T-helper 1 cell treated with Interleukin-12 subunit alpha and Interleukin-12 subunit beta and Interleukin-4 antibody, amounts not matched to agents 30 ng/mL and 1 ng/mL, for 36 hours (primary cell): ENCODE data around the gene NTS. TPM values are rescaled to one million over a fixed set of nuclear protein-coding genes. Genes with fewer than 3 reads are reported as not detected.

ENCODE experiments used
- intact Hi-C: fragments of 100-400 bp; cut with micrococcal nuclease; formaldehyde crosslinking; loops from one replicate; pipeline ENCODE4 v1.15.1; 2024
- total RNA-seq: library from RNA; stranded (reverse); gene quantifications from 2 replicates; pipeline ENCODE4 v1.2.3, GENCODE V29; 2022

Gene NTS, protein sequence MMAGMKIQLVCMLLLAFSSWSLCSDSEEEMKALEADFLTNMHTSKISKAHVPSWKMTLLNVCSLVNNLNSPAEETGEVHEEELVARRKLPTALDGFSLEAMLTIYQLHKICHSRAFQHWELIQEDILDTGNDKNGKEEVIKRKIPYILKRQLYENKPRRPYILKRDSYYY
- not detected in 2 replicates for total RNA-seq

DNA sequence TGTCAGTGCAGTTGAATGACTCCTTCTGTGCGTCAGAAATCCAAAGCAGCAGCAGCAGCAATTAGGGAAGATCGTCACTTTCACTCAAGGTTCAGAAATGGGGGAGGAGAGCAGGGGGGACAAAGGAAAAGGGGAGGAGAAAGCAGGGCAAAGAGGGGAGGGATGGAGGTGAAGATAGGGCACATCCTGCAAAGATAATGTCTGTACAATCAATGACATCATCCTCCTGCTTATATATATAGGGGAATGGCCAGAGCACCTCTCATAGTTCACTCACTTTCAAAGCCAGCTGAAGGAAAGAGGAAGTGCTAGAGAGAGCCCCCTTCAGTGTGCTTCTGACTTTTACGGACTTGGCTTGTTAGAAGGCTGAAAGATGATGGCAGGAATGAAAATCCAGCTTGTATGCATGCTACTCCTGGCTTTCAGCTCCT is at the start of gene NTS:
Gene NTS (plus strand): TSS at position 265 of the 431 bp plus-strand sequence. CDS start 109 bp downstream, at position 374.
- intact Hi-C loops = no loop called here

GRCh38 chr12:85825746-85826145 is 48.3 kb upstream of the NTS start:
- intact Hi-C loops = no loop called here

- intact Hi-C loops = no loop called here
Observed at GRCh38 chr12:85828576-85828975, 45.5 kb upstream of the NTS start.

GRCh38 chr12:85829391-85829790 is 44.7 kb upstream of the NTS start:
- intact Hi-C loops = no loop called here

GRCh38 chr12:85831327-85831990 is 42.6 kb upstream of the NTS start:
- intact Hi-C loops = no loop called here

DNA sequence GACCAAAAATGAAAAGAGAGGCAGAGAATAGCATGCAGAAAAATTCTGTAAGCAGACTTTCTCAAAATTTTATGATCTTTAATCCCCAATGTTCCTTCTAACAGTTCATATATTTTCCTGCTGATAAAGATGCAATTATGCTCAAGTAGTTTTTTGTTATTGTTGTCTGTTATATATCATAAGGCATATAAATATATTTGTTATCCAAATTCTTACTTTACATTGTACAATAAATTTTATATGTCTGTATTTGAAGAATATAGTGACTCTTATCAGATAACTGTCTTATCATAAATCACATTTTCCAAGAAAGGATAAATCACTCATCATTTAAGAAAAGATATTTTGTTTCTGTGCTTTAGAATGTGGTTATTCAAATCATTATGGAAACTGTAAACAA is 40.5 kb upstream of the NTS start:
- intact Hi-C loops = no loop called here

- intact Hi-C loops = no loop called here
Observed at GRCh38 chr12:85834378-85834777, 39.7 kb upstream of the NTS start.

GRCh38 chr12:85835426-85836196 is 38.5 kb upstream of the NTS start:
- intact Hi-C loops = no loop called here

GRCh38 chr12:85836197-85837090 is 37.7 kb upstream of the NTS start, which contains the start of gene RASSF9:
TSS of gene RASSF9 (minus strand) at chr12:85836409. CDS start at chr12:85836201, 208 bp downstream.
- intact Hi-C loops = no loop called here

- intact Hi-C loops = no loop called here
Observed at GRCh38 chr12:85843606-85844310, 30.3 kb upstream of the NTS start.

DNA sequence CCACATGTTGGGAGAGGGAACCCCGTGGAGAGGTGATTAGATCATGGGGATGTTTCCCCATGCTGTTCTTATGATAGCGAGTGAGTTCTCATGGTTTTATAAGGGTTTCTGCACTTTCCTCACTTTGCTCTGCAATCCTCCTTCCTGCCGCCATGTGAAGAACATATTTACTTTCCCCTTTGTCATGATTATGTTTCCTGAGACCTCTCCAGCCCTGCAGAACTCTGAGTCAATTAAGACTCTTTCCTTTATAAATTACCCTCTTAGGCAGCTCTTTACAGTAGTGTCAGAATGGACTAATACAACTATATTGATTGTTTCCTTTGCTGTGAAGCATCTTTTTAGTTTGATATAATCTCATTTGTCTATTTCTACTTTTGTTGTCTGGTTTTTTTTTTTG is 24.8 kb upstream of the NTS start:
- intact Hi-C loops = no loop called here

DNA sequence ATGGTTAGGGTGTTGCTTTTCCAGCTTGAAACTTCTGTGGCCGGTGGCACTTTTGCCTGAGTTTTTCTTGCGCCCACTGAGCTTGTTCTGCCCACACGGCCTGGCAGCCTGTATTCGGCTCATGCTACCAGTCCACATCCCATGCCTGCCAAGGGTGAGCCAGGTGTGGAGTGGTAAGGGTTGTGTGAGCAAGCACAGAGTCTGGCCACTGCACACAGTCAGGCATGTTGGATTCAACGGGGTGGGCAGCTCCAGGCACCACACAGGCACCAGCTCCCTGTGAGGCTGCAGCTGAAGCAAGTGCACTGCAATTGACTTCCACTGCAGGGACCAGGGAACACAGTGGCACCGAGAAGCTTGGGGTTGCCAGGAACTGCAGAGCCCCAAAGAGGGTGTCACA is 18.8 kb upstream of the NTS start:
- intact Hi-C loops = no loop called here

- intact Hi-C loops = no loop called here
Observed at GRCh38 chr12:85856966-85857365, 17.1 kb upstream of the NTS start.

- intact Hi-C loops = no loop called here
Observed at GRCh38 chr12:85865890-85866289, 8.2 kb upstream of the NTS start.

DNA sequence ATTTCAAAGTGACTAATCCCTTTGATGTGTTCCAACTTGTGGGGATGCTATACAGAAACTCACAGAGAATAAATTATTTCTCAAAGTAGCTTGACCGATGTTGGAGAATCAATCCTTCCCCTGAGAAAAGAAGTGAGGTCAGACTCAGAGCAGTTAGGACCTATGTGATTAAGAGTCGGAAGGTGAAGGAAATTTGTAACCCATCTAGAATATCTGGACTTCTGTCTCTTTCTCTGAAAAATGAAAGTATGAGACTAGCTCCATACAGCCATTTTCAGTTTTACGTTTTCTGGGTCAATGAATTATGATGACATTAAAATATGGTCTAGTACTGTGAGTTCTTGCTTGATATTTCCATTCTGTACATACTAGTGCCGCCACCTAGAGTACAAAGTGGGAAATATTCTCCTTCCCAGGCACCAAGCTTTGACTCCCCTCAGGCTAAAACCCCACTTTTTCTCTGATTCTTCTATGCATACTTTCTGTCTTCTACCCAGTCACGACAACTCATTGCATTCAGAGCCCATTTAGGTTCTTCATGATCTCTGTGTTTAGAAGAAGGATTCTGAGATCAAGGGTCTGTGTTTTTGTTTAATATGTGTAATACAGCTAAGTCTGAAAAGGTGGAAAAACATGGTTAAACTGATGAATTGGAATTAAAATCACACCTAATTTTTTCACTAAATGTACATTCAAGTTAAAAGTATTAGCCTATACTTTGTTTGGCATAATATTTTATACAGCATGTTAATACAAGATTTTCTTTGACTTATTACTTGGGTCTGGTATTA is 6.9 kb upstream of the NTS start:
- intact Hi-C loops = loop anchor here (1.0 kb wide), 2 partner anchors 292 to 399 kb away; no protein-coding TSS in a partner anchor

GRCh38 chr12:85872497-85873091 is 1.5 kb upstream of the NTS start:
- intact Hi-C loops = loop anchor here (1.0 to 2.0 kb wide), 4 partner anchors 404 to 998 kb away; no protein-coding TSS in a partner anchor

DNA sequence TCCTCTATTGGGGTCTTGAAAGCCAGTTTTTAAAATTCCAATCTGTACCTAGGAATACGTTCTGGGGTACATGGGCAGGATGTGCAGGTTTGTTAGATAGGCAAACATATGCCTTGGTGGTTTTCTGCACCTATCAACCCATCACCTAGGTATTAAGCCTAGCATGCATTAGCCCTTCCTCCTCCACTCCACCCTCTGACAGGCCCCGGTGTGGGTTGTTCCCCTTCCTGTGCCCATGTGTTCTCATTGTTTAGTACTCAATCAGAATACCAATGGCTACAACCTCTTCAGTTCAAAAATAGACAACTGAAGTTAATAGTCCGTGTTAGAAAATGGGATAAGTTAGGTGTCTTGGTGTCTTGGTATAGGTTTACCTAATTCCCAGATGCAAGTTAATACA is 3.4 kb downstream of the NTS start:
- intact Hi-C loops = no loop called here

- intact Hi-C loops = no loop called here
Observed at GRCh38 chr12:85883763-85884162, 9.7 kb downstream of the NTS start.

DNA sequence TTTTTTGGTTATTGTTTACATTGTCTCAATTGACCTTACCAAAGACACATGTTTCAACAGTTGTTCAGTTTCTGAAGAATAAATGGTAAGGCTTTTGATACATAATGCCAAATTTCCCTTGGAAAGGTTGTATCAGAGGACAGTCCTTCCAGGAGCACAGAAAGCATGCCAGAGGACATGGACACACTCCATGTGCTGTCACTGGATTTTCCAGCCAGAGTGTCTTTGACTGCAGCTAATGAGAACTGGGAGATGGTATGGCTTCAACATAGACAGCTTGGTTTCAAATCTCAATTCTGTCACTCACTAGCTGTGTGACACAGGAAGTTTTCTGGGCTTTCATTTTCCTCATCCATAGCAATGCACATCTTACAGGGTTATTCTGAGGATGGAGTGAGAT is 20.6 kb downstream of the NTS start:
- intact Hi-C loops = no loop called here
